GM12872 (cell line): ENCODE results near the gene LRRN2.

Source experiments
- CTCF ChIP-seq: IDR thresholded peaks from 3 replicates; pipeline ENCODE4 v1.5.1; 2011; ENCODE audit warnings: low read depth, mild to moderate bottlenecking, low read length, moderate library complexity; ENCODE audit not compliant: insufficient read depth

LRRN2 gene

GRCh38 chr1:204716660-204717059, 31.1 kb upstream of the LRRN2 start:
- no peak for TF ChIP-seq CTCF

GRCh38 chr1:204714861-204715511, 29.4 kb upstream of the LRRN2 start:
- peak; percentile 41; the same call in 2 of the 3 replicates for TF ChIP-seq CTCF

- TF ChIP-seq CTCF = no peak
Measured at GRCh38 chr1:204714194-204714860, 28.8 kb upstream of the LRRN2 start.

- no peak for TF ChIP-seq CTCF
Measured at GRCh38 chr1:204713541-204713940, 28.0 kb upstream of the LRRN2 start.

GRCh38 chr1:204712708-204713430, 27.3 kb upstream of the LRRN2 start:
- no peak for TF ChIP-seq CTCF

GRCh38 chr1:204711947-204712701, 26.6 kb upstream of the LRRN2 start:
- no peak for TF ChIP-seq CTCF
